DMS 273 (cell line): ENCODE results near the gene TMEM82.

Source experiments
- DNase-seq: peaks from one replicate; lab custom pipeline; 2025; ENCODE audit not compliant: unreplicated experiment; lab: John Stamatoyannopoulos, UW

TMEM82 gene

DNA sequence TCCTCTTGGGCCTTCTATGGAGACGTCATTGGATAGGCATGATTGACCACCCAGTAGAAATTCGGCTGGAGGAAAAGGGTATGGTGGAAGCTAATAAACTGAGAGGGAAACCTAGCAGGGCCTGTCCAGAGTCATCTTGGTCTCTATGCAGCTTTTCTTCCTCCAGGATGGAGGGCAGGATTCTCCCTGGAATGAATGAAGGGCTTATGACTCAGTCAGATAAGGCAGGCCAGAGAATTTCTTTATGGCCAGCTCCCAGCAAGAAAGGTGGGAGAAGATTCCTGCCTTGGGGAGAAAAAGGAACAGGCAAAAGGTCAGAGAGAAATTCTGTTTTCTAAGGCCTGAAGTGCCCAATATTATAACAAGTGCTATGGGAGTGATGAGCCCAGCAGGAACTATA lies 33.4 kb downstream of the TMEM82 start:
- no peak for DNase-seq

DNA sequence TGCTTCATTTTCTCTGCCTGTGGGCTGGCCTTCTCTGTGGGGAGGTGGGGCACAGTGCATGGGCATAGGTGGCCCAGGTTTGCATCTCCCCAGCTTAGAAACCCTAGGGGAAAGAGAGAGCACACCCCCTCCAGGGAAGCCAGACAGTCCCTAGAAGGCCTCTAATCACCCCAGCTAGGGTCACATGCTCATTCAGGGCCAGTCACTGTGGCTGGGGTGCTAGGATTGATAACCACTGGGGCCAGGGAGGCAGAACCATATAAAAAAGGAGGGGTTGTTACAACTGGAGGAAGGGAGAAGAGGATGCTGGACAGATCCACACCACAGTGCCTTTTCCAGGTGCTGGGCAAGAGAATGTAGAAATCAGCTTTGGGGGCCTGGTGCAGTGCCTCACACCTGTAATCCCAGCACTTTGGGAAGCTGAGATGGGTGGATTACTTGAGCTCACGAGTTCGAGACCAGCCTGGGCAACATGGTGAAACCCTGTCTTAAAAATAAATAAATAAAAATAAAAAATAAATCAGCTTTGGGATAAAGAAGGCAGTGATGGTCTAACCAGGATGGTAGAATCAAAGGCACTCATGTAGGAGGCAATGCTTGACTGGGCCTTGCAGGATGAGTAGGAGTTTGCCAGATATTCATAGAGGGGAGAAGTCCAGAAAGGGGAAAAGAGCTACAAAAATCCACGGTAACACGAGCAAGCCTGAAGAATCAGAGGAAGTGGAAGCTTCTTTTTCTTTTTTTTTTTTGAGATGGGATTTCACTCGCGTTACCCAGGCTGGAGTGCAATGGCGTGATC lies 35.8 kb downstream of the TMEM82 start:
- DNase-seq = no peak

DNA sequence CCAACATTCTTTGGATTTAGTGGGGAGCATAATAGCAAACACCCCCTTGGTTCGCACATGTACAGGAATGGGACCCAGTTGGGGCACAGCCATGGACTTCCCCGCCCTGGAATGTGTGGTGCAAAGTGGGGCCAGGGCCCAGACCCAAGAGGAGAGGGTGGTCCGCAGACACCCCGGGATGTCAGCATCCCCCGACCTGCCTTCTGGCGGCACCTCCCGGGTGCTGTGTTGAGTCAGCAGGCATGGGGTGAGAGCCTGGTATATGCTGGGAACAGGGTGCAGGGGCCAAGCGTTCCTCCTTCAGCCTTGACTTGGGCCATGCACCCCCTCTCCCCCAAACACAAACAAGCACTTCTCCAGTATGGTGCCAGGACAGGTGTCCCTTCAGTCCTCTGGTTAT lies 43.4 kb downstream of the TMEM82 start:
- DNase-seq = no peak

DNA sequence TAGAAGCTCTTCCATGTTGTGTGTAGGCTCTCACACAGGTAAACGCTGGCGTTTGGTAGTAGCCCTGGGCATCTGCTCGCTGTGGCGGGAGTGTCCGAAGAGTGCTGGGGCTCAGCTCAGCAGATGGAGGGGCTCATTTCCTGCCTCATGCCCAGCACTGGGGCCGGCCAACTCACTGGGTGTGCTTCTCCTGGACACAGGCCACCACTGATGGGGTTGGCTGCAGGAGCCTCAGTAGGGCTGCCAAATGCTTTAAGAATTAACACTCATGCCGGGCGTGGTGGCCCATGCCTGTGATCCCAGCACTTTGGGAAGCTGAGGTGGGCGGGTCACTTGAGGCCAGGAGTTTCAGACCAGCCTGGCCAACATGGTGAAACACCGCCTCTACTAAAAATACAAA lies 44.3 kb downstream of the TMEM82 start:
- DNase-seq = no peak

DNA sequence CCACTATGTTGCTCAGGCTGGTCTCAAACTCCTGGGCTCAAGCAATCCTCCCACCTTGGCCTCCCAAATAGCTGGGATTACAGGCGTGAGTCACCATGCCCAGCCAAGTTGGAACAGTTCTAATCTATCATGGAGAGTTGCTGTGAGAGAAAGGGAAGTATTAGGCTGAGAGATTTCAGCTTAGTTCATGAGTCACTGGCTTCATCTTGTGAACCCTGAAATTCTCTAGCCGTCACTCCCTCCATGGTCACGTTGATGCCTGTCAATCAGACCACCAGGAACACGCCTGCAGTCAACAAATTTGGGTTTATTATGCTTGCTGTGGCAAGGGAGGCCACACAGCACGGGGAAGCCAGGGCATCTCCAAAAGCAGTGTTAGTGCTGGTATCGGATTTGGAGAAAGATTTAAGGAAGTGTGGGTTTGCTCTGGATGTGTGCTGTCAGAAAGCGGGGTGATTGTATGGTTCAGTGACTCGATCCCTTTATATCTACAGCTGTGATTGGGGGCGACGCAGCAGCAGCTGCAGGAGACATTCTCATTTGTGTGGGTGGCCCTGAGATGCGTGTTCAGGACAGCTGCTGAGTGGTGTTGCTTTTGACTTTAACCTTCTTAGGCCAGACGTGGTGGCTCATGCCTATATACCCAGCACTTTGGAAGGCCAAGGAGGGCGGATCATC lies 46.5 kb downstream of the TMEM82 start:
- no peak for DNase-seq

DNA sequence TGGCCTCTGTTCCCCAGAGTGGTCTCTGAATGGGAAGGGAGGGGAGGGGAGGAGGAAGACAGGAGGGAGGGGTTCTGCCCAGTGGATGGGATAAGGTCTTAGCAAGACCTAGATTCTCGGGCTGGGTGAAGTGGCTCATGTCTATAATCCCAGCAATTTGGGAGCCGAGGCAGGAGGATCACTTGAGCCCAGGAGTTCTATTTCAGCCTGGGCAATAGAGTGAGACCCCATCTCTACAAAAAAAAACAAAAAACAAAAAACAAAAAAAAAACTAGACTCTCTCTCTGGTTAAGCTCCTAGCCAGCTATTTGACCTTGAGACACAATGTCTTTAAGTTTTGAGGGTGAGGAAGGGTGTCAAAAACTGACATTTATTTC lies 53.8 kb downstream of the TMEM82 start:
- DNase-seq = no peak
